HEK293 (cell line): Measurements from ENCODE around the gene CDKAL1.

Experiments
- YY1 ChIP-seq: fragments of 450-650 bp; formaldehyde crosslinking; IDR thresholded peaks from 2 replicates; pipeline ENCODE4 v1.5.1; 2018; ENCODE audit warnings: missing biosample characterization, missing genetic modification characterization
- ZNF202 ChIP-seq: fragments of 450-650 bp; formaldehyde crosslinking; IDR thresholded peaks from 2 replicates; pipeline ENCODE4 v1.5.1; 2016; ENCODE audit warnings: missing biosample characterization, missing genetic modification characterization, borderline replicate concordance
- ZNF416 ChIP-seq: fragments of 450-650 bp; formaldehyde crosslinking; IDR thresholded peaks from 2 replicates; pipeline ENCODE4 v1.5.1; 2016; ENCODE audit warnings: missing biosample characterization, missing genetic modification characterization
- ZNF426 ChIP-seq: fragments of 450-650 bp; formaldehyde crosslinking; IDR thresholded peaks from 2 replicates; pipeline ENCODE4 v1.5.1; 2017; ENCODE audit warnings: missing biosample characterization, missing genetic modification characterization, mild to moderate bottlenecking, inconsistent platforms, moderate library complexity
- ZNF776 ChIP-seq: fragments of 450-650 bp; formaldehyde crosslinking; IDR thresholded peaks from 2 replicates; pipeline ENCODE4 v1.5.0; 2017; ENCODE audit warnings: missing biosample characterization, missing genetic modification characterization, borderline replicate concordance
- TF ChIP-seq, protein P1 (sequence below): fragments of 450-650 bp; formaldehyde crosslinking; IDR thresholded peaks from 2 replicates; pipeline ENCODE4 v1.5.1; 2016; ENCODE audit warnings: missing biosample characterization, missing genetic modification characterization
- TF ChIP-seq, protein P2 (sequence below): fragments of 450-650 bp; formaldehyde crosslinking; IDR thresholded peaks from 2 replicates; pipeline ENCODE4 v1.5.1; 2016; ENCODE audit warnings: missing biosample characterization, missing genetic modification characterization
- TF ChIP-seq, protein P3 (sequence below): fragments of 450-650 bp; formaldehyde crosslinking; IDR thresholded peaks from 2 replicates; pipeline ENCODE4 v1.5.1; 2016; ENCODE audit warnings: missing biosample characterization, missing genetic modification characterization
- TF ChIP-seq, protein P4 (sequence below): fragments of 450-650 bp; formaldehyde crosslinking; IDR thresholded peaks from 2 replicates; pipeline ENCODE4 v1.5.1; 2016; ENCODE audit warnings: missing biosample characterization, missing genetic modification characterization
- TF ChIP-seq, protein P5 (sequence below): fragments of 450-650 bp; formaldehyde crosslinking; IDR thresholded peaks from 2 replicates; pipeline ENCODE4 v1.5.1; 2016; ENCODE audit warnings: missing biosample characterization, missing genetic modification characterization
- TF ChIP-seq, protein P6 (sequence below): fragments of 450-650 bp; formaldehyde crosslinking; IDR thresholded peaks from 2 replicates; pipeline ENCODE4 v1.5.1; 2016; ENCODE audit warnings: missing biosample characterization, missing genetic modification characterization

DNA sequence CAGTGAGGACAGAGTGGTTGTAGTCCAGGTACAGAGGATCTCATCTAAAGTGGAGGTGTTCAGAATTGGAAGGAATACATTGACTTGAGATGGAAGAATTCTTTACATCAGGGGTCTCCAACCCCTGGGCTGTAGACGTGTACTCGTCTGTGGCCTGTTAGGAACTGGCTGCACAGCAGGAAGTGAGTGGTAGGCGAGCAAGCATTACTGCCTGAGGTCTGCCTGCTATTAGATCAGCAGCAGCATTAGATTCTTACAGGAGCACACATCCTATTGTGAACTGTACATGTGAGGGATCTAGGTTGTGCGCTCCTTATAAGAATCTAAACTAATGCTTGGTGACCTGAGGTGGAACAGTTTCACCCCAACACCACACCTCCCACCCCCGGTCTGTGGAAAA, 121.1 kb downstream of the CDKAL1 start:
- no peak for TF ChIP-seq ZNF202
- TF ChIP-seq, protein P1, sequence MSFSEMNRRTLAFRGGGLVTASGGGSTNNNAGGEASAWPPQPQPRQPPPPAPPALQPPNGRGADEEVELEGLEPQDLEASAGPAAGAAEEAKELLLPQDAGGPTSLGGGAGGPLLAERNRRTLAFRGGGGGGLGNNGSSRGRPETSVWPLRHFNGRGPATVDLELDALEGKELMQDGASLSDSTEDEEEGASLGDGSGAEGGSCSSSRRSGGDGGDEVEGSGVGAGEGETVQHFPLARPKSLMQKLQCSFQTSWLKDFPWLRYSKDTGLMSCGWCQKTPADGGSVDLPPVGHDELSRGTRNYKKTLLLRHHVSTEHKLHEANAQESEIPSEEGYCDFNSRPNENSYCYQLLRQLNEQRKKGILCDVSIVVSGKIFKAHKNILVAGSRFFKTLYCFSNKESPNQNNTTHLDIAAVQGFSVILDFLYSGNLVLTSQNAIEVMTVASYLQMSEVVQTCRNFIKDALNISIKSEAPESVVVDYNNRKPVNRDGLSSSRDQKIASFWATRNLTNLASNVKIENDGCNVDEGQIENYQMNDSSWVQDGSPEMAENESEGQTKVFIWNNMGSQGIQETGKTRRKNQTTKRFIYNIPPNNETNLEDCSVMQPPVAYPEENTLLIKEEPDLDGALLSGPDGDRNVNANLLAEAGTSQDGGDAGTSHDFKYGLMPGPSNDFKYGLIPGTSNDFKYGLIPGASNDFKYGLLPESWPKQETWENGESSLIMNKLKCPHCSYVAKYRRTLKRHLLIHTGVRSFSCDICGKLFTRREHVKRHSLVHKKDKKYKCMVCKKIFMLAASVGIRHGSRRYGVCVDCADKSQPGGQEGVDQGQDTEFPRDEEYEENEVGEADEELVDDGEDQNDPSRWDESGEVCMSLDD, result no peak
- TF ChIP-seq, protein P2, sequence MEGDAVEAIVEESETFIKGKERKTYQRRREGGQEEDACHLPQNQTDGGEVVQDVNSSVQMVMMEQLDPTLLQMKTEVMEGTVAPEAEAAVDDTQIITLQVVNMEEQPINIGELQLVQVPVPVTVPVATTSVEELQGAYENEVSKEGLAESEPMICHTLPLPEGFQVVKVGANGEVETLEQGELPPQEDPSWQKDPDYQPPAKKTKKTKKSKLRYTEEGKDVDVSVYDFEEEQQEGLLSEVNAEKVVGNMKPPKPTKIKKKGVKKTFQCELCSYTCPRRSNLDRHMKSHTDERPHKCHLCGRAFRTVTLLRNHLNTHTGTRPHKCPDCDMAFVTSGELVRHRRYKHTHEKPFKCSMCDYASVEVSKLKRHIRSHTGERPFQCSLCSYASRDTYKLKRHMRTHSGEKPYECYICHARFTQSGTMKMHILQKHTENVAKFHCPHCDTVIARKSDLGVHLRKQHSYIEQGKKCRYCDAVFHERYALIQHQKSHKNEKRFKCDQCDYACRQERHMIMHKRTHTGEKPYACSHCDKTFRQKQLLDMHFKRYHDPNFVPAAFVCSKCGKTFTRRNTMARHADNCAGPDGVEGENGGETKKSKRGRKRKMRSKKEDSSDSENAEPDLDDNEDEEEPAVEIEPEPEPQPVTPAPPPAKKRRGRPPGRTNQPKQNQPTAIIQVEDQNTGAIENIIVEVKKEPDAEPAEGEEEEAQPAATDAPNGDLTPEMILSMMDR (tag by site-specific recombination), result no peak
- TF ChIP-seq, protein P3, sequence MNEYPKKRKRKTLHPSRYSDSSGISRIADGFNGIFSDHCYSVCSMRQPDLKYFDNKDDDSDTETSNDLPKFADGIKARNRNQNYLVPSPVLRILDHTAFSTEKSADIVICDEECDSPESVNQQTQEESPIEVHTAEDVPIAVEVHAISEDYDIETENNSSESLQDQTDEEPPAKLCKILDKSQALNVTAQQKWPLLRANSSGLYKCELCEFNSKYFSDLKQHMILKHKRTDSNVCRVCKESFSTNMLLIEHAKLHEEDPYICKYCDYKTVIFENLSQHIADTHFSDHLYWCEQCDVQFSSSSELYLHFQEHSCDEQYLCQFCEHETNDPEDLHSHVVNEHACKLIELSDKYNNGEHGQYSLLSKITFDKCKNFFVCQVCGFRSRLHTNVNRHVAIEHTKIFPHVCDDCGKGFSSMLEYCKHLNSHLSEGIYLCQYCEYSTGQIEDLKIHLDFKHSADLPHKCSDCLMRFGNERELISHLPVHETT (tag by site-specific recombination), result no peak
- no peak for TF ChIP-seq YY1 (tag by site-specific recombination)
- TF ChIP-seq, protein P4, sequence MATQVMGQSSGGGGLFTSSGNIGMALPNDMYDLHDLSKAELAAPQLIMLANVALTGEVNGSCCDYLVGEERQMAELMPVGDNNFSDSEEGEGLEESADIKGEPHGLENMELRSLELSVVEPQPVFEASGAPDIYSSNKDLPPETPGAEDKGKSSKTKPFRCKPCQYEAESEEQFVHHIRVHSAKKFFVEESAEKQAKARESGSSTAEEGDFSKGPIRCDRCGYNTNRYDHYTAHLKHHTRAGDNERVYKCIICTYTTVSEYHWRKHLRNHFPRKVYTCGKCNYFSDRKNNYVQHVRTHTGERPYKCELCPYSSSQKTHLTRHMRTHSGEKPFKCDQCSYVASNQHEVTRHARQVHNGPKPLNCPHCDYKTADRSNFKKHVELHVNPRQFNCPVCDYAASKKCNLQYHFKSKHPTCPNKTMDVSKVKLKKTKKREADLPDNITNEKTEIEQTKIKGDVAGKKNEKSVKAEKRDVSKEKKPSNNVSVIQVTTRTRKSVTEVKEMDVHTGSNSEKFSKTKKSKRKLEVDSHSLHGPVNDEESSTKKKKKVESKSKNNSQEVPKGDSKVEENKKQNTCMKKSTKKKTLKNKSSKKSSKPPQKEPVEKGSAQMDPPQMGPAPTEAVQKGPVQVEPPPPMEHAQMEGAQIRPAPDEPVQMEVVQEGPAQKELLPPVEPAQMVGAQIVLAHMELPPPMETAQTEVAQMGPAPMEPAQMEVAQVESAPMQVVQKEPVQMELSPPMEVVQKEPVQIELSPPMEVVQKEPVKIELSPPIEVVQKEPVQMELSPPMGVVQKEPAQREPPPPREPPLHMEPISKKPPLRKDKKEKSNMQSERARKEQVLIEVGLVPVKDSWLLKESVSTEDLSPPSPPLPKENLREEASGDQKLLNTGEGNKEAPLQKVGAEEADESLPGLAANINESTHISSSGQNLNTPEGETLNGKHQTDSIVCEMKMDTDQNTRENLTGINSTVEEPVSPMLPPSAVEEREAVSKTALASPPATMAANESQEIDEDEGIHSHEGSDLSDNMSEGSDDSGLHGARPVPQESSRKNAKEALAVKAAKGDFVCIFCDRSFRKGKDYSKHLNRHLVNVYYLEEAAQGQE (tag by site-specific recombination), result no peak
- no peak for TF ChIP-seq ZNF776
- TF ChIP-seq, protein P5, sequence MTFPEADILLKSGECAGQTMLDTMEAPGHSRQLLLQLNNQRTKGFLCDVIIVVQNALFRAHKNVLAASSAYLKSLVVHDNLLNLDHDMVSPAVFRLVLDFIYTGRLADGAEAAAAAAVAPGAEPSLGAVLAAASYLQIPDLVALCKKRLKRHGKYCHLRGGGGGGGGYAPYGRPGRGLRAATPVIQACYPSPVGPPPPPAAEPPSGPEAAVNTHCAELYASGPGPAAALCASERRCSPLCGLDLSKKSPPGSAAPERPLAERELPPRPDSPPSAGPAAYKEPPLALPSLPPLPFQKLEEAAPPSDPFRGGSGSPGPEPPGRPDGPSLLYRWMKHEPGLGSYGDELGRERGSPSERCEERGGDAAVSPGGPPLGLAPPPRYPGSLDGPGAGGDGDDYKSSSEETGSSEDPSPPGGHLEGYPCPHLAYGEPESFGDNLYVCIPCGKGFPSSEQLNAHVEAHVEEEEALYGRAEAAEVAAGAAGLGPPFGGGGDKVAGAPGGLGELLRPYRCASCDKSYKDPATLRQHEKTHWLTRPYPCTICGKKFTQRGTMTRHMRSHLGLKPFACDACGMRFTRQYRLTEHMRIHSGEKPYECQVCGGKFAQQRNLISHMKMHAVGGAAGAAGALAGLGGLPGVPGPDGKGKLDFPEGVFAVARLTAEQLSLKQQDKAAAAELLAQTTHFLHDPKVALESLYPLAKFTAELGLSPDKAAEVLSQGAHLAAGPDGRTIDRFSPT (tag by site-specific recombination), result no peak
- TF ChIP-seq, protein P6, sequence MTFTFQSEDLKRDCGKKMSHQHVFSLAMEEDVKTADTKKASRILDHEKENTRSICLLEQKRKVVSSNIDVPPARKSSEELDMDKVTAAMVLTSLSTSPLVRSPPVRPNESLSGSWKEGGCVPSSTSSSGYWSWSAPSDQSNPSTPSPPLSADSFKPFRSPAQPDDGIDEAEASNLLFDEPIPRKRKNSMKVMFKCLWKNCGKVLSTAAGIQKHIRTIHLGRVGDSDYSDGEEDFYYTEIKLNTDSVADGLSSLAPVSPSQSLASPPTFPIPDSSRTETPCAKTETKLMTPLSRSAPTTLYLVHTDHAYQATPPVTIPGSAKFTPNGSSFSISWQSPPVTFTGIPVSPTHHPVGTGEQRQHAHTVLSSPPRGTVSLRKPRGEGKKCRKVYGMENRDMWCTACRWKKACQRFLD (tag by site-specific recombination), result no peak
- TF ChIP-seq ZNF426 (tag by site-specific recombination), result no peak
- TF ChIP-seq ZNF416 (tag by site-specific recombination), result no peak
